ENCODE data around the gene SPHK2. TPM values are rescaled to one million over a fixed set of nuclear protein-coding genes. Genes with fewer than 3 reads are reported as not detected.
"Not testable (repeated sequence)": the region's sequence is repeated elsewhere in the genome, so short reads cannot be mapped to it uniquely, and the experiment has no call there.

SPHK2 gene
- total and polyA plus RNA-seq, 9 donors = 2.9 to 37.2 (median 25.4) TPM

DNA sequence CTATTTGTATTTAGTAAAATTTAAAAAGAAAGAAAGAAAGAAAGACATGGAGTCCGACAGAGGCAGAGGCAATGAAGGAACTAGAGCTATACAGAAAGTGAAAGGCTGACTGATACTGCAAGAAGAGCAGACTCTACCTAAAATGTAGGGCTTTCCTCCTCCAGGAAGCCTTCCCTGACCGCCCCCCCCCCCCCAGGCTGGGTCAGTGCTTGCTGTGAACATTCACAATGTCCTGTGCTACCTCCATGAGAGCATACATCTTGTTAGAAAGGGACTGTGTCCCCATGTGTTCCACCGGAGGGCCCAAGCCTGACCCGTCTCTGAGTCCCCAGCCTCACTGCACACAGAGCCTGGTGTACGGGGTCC lies 32.4 kb downstream of the SPHK2 start:
- DNase-seq = no peak
- WGBS, 3 donors = 70 to 86% (median 85%) methylated on average over 5 of the region's 5 CpGs
- no peaks in the 10 kb centered on the region for H3K27me3 ChIP-seq
- H3K4me1 ChIP-seq (ENCODE audit: insufficient read depth) = peaks cover 2% of the 10 kb centered on the region
- no peak overlapping the region for H3K27ac ChIP-seq
- no peaks in the 10 kb centered on the region for H3K9me3 ChIP-seq
- TF ChIP-seq CTCF (IDR thresholded peaks at IDR 0.05) (no peak), EP300 (IDR thresholded peaks at IDR 0.05) (no peak), POLR2A (IDR thresholded peaks at IDR 0.05) (no peak)
- no peak overlapping the region for H3K4me3 ChIP-seq
- intact Hi-C loops (cut with DNase I) = no loop called here
- H3K36me3 ChIP-seq = no peaks in the 10 kb centered on the region

GRCh38 chr19:48654299-48655059 lies 35.2 kb downstream of the SPHK2 start:
- TF ChIP-seq POLR2A (IDR thresholded peaks at IDR 0.05) = no peak
- no peak for TF ChIP-seq CTCF (IDR thresholded peaks at IDR 0.05)
- TF ChIP-seq EP300 (IDR thresholded peaks at IDR 0.05) = no peak
- 24 to 40% (median 25%) methylated on average over 11 of the region's 11 CpGs for WGBS, 3 donors
- no peak for DNase-seq
- Histone ChIP-seq H3K27ac (no peak overlapping the region), H3K36me3 (no peaks in the 10 kb centered on the region), H3K4me1 (ENCODE audit: insufficient read depth) (peaks cover 2% of the 10 kb centered on the region), H3K27me3 (no peaks in the 10 kb centered on the region), H3K9me3 (no peaks in the 10 kb centered on the region), H3K4me3 (no peak overlapping the region)
- intact Hi-C loops (cut with DNase I) = no loop called here

- H3K36me3 ChIP-seq = no peaks in the 10 kb centered on the region
- H3K27ac ChIP-seq = no peak overlapping the region
- no peaks in the 10 kb centered on the region for H3K27me3 ChIP-seq
- peaks cover 2% of the 10 kb centered on the region for H3K4me1 ChIP-seq (ENCODE audit: insufficient read depth)
- DNase-seq = no peak
- no peak overlapping the region for H3K4me3 ChIP-seq
- 33 to 37% (median 34%) methylated on average over 16 of the region's 16 CpGs for WGBS, 3 donors
- TF ChIP-seq EP300 (IDR thresholded peaks at IDR 0.05) (no peak), POLR2A (IDR thresholded peaks at IDR 0.05) (no peak)
- H3K9me3 ChIP-seq = no peaks in the 10 kb centered on the region
- intact Hi-C loops (cut with DNase I) = no loop called here
Observed at GRCh38 chr19:48656840-48657474, 37.7 kb downstream of the SPHK2 start.

DNA sequence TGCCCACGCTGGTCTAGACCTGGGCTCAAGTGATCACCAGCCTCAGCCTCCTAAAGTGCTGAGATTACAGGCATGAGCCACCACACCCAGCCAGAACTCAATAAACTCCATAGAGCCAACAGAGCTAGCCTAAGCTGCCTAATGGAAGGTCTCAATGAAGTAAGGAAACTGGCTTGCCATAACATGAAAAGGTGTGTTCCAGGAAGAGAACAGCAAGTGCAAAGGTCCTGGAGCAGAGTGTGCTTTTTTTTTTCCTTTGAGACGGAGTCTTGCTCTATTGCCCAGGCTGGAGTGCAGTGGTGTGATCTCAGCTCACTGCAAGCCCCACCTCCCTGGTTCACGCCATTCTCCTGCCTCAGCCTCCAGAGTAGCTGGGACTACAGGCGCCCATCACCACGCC lies 38.5 kb downstream of the SPHK2 start:
- H3K27ac ChIP-seq; H3K27me3 ChIP-seq; H3K36me3 ChIP-seq; intact Hi-C loops (cut with DNase I); DNase-seq; H3K4me3 ChIP-seq; H3K4me1 ChIP-seq (ENCODE audit: insufficient read depth); H3K9me3 ChIP-seq: not testable (repeated sequence)
- WGBS, 3 donors = 95 to 99% (median 97%) methylated on average over 5 of the region's 5 CpGs

DNA sequence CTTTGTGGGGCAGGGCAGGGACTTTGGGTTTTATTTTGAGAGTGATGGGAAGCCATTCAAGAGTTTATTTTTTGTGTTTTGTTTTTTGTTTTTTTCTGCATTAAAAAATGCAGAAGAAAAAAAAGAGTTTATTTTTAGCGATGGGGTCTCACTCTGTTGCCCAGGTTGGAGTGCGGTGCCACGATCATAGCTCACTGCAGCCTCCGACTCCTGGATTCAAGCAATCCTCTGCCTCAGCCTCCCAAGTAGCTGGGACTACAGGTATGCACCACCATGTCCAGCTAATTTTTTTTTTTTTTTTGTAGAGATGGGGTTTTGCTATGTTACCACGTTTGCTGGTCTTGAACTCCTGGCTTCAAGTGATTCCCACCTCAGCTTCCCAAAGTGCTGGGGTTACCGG lies 39.2 kb downstream of the SPHK2 start:
- no peak for TF ChIP-seq CTCF (IDR thresholded peaks at IDR 0.05)
- TF ChIP-seq POLR2A (IDR thresholded peaks at IDR 0.05) = no peak
- TF ChIP-seq EP300 (IDR thresholded peaks at IDR 0.05) = no peak
- H3K36me3 ChIP-seq = no peaks in the 10 kb centered on the region
- intact Hi-C loops (cut with DNase I) = no loop called here
- WGBS, 3 donors = 88 to 90% (median 89%) methylated on average over 6 of the region's 6 CpGs
- H3K4me3 ChIP-seq = no peak overlapping the region
- H3K27me3 ChIP-seq = no peaks in the 10 kb centered on the region
- H3K9me3 ChIP-seq = no peaks in the 10 kb centered on the region
- peaks cover 2% of the 10 kb centered on the region for H3K4me1 ChIP-seq (ENCODE audit: insufficient read depth)
- DNase-seq = no peak
- H3K27ac ChIP-seq = no peak overlapping the region

Measured in ovary (tissue), 9 donors.